Measurements from ENCODE around the gene BRSK2.
A peak's percentile ranks its signal among the peaks of the same experiment; 100 is the strongest.

The BRSK2 gene

DNA sequence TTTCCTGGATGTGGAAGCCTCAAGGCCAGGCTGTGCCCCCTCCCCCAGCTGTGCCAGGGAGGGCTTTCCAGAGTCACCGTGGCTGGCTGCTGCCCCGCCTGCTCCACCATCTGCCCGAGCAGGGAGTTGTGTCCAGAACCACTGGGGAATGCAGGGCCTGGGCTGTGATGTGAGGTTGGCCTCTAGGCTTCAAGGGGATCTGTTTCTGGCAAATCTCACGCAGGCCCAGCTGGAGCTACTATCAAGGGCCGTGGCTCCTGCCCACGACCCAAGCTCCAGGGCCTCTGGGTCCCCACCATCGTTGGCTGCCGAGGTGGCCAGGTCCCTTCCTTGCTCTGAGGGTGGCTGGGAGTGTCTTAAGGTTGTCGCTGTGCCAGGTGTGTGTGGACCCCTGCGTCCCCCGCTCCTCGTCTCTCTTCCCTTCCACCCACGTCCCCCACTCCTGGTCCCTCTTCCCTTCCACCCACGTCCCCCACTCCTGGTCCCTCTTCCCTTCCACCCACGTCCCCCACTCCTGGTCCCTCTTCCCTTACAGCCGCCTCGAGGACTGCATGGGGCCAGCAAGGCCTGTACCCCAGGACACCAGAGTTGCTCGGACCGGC, 6.1 kb downstream of the BRSK2 start:
- no peak for DNase-seq (ENCODE audit: low read depth in 2 of 3, low spot score in 1 of 3)

DNA sequence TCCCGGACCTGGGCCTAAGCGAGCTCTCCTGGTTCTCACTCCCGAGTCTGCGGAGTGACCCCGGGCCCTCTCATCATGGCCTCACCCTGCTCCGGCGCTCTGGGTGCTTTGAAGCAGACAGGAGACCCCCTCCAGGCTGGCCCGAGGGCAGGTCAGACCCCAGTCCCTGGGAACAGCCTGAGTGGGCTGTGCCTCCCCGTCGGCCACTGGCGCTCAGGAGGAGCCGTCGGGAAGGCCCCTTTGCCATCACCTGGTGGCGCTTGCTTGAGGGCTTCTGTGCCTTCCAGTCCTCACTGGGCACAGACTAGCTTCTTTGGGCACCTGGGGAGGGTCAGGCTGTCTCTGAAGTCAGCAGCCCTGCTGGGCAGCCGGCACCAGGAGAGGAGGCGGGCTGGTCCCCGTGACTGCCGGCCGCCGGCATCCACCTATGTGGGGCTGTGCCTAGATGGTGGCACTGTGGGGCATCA, 6.7 kb downstream of the BRSK2 start:
- no peak for DNase-seq (ENCODE audit: low read depth in 2 of 3, low spot score in 1 of 3)

DNA sequence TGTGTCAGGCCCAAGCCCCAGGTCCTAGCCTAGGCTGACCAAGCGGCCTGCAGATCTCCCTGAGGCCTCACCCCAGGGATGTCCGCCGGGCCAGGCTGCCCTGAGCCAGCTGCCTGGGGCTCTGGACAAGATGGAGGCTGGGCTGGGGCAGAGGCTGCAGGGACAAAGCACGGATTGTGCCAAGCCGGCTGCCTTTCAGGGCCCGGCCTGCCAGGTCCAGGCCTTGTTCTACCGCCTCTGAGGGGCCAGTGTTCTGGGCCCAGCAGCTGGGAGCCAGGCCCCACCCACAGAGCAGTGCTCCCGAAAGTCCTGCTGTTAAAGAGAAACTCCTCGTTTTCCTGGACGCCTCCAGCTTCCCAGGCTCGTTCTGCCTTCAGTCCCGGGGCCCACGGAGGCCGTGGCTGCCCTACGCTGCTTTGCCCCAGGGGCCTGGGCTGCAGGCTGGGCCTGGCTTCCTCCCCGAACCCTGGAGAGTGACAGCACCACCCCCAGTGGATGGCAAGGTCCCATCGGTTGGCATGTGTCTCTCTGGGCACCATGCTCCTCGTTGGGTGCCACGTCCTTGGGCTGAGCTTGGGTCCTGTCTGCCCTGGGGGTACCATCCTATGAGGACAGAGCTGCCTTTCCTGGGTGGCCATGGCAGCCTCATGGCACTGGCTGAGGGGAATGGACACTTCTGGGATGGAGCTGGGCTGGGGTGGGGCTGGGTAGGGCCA, 7.6 kb downstream of the BRSK2 start:
- DNase-seq (ENCODE audit: low read depth in 2 of 3, low spot score in 1 of 3), result no peak

DNA sequence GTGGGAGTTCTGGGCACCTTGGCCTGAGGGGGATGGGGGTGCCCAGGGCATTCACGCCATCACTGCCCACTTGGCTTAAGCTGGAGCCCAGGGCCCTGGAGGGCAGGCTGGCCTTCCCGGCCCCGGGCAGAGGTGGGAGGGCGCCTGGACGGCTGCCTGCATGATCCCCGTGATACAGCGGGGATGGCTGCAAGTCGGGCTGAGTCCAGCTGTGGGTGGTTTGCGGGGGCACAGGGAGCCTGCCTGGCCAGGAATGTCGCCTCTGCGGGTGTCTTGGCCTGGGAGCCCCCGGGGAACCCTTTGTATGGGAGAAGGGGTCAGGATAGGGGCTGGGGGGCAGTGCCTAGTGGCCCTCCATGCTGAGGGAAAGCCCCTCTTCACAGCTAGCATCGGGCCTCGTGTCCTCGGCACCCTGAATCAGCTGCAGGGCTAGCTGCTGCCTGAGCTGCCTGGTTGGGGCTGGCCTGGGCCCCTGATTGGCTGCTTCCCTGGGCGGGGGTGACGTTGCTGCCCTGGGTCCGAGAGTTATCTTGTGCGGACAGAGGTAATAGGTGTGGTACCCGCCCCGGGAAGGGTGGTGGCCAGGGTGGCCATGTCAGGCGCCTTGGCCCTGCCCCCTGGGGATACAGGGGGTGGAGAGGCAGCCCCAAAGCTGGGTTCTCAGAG, 8.3 kb downstream of the BRSK2 start:
- DNase-seq (ENCODE audit: low read depth in 2 of 3, low spot score in 1 of 3), result no peak

DNA sequence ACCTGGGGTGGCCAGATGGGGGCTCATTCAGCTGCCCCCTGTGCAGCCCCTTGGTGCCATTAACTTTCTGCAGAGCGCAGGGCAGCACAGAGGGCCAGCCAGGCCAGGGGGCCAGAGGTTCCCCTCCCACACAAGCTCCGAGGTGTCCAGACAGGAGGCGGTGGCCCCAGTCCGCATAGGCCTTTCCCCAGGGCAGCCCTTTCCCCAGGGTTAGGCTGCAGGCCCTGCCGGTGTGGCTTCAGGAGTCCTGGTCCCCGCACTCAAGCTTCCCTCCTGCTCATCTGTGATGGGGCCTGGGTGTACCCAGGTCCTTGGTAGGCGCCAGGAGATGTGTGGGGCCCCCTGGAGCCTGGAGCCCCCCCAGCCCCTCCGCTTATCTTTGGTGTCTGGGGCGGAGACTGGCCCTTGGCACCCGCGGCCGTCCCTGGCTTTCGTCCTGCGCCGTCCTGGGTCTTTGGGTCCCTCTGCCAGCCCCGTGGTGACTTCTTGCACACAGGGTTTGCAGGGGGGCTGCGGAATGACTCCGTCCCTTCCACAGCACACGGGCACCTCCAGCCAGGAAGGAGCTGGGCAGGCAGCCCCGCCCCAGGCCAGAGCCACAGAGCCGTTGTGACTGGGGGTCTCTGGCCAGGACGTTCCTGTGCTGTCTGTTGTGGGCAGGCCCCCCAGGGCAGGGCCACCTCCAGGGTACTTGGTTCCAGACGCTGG, 8.9 kb downstream of the BRSK2 start:
- DNase-seq (ENCODE audit: low read depth in 2 of 3, low spot score in 1 of 3), result no peak

DNA sequence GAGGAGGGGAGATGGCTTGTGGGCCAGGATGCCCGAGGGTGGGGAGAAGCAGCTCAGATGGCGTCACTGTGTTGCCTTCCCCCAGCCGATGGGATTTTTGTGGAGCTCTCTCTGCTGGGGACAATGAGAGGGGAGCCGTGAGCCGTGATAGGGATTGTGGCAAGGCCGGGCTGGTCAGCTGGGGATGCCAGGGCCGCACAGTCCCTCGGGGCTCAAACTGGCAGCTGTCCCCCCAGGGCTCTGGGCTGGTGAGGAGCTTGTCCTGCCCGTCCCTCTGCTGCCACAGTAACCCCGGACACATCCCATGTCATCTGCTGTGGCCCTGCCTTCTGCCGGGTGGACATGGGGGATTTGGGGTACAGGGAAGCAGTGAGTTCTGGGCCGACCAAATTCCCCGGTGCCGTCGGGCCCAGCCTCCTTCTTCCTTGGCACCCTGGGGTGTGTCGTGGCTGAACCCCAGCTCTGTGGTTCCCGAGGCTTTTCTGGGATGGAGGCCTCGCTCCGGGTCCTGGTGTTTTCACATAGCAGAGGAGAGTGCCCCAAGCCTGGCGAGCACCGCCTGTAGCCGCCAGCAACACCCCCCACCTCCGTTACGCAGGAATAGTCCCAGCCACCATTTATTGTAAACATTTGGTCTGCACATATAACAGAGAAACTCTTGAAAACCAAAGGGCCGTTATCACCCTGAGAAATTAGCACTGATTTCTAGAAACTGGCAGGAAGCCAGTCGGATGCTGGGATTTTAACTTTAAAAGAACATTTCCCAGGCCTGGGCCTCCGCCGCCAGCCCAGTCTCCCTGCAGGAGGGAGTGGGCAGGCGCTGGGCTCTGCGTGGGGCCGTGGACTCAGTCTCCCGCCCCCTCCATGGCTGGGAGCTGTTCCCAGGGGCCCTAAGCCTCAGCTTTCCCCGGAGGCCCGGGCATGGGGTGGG, 9.9 kb downstream of the BRSK2 start:
- no peak for DNase-seq (ENCODE audit: low read depth in 2 of 3, low spot score in 1 of 3)

DNA sequence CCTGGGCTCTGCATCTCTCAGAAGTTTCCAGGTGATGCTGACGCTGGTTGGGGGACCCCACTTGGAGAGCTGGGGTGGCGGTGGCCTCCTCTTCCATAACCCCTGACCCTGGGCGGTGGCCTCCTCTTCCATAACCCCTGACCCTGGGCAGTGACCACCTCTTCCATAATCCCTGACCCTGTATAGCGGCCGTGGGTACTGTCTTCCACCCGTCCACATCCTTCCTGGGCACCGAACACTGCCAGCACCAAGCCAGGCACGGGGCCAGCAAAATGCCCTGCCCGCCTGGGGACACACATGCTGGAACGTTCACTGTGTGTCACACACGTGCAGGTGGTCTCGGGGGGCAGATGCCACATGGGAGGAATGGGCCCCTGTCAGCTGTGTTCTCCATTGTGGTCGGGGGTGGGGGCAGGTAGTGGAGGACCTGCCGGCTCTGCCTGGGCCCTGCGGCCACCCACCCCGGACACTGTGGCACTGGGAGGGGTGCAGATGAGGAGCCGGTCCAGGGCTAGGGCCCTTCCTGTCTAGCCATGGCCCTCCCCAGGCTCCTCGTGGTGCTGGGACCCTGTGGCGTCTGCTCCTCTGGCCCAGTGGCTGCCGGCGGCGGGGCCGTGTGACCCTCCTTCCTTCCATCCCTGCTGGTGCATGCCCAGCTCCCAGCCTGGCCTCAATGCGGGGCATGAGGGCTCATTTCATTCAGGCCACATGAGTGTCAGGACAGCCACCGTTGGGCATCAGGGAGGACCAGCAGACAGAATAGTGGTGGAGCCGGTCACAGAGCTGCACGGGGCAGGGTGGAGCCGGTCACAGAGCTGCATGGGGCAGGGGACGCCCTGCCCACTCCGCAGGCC, 10.8 kb downstream of the BRSK2 start:
- DNase-seq (ENCODE audit: low read depth in 2 of 3, low spot score in 1 of 3), result no peak

DNA sequence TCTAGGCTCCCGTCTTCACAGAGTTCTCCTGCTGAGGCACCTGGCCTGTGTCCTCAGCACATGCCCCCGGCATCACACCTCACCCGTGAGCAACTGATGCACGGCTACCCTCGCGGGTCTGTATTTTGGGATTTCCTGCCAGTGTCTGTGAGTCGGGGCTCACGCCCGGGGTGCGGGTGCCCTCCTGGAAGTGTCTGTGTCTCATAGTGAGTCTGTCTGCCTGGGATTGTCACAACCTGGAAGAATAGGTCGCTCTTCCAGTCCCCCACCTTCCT, 11.4 kb downstream of the BRSK2 start:
- no peak for DNase-seq (ENCODE audit: low read depth in 2 of 3, low spot score in 1 of 3)

DNA sequence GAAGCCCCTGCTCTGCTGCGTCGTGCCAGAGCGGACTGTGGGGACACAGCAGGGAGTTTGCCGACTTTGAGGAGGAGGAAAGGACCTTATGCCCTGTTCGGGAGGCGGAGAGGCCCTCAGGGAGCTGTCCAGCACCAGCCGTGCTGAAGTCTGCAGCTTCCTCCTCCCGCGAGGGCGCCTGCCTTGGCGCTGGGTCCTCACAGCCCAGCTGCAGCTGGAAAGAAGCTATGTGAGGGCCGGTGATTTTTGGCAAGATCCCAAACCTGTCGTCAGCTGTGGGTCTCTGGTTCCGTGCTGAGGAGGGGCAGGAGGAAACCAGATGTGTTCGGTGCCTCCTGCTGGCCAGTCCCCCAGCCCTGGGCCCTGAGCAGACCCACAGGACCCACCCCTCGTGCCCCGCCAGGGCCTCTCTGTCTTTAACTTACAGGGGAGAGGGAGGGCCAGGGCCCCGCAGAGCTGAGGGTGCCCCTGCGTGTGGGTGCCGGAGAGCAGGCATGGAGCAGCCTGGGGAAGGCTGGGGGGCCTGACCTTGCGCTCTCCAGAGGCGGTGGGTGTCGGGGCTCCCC, 12.0 kb downstream of the BRSK2 start:
- DNase-seq (ENCODE audit: low read depth in 2 of 3, low spot score in 1 of 3), result peak in 2 of 3 donors; percentile 26 to 31

DNA sequence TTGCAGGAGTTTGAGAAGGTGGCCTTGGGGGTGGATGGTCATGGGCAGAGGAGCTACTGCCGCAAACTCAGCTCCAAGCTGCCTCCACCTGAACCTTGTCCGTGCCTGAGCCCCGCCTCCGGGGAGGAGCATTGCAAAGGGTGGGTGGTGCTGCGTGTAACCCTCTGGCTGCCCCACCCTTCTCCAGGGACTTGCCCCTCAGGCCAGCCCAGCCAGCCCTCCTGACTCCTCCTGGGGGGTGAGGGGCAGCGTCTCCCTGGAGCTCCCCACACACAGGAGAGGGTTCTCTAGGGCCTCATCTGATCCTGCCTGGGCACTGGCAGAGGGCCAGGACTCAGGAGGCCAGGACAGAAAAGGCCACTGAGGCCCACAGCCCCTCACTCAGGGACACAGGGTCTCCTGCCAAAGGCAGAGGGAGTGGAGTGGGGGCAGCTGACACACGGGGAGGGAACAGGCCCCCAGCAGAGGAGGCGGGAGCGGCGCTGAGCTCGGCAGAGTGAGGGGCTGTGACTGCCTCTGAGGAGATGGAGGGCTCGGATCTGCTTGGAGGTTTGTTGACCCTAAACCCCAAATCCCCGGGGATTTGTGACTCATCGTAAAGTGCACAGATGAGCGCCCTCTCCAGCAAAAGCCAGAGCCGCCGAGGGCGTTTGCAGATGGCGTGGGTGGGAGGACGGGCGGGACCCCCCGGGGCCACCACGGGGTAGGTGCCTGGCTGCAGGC, 12.8 kb downstream of the BRSK2 start:
- DNase-seq (ENCODE audit: low read depth in 2 of 3, low spot score in 1 of 3), result no peak

DNA sequence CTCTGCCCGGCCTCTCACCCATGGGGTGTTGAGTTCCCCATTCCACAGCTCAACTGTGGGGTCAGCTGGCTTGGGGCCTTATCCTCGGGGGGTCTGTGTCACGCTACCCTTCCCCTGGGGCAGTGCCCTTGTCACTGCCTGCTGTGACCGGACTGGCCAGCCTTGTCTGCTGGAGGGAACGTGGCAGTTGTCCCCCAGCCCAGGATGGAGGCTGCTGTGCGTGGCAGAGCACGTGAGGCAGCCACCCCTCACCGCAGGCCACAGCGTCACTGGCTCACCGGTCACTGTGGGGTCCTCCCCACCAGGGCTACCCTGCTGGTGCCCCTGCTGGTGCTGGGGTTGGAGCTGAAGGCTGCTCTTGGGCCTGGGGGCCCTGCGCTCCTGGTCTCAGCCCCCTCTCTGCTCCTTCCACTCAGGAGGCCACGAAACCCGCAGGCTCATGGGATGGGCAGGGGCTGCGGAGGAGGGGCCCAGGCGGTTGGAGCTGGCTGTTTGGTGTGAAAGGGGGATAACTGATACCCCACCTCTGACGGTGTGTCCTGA, 13.4 kb downstream of the BRSK2 start:
- no peak for DNase-seq (ENCODE audit: low read depth in 2 of 3, low spot score in 1 of 3)

DNA sequence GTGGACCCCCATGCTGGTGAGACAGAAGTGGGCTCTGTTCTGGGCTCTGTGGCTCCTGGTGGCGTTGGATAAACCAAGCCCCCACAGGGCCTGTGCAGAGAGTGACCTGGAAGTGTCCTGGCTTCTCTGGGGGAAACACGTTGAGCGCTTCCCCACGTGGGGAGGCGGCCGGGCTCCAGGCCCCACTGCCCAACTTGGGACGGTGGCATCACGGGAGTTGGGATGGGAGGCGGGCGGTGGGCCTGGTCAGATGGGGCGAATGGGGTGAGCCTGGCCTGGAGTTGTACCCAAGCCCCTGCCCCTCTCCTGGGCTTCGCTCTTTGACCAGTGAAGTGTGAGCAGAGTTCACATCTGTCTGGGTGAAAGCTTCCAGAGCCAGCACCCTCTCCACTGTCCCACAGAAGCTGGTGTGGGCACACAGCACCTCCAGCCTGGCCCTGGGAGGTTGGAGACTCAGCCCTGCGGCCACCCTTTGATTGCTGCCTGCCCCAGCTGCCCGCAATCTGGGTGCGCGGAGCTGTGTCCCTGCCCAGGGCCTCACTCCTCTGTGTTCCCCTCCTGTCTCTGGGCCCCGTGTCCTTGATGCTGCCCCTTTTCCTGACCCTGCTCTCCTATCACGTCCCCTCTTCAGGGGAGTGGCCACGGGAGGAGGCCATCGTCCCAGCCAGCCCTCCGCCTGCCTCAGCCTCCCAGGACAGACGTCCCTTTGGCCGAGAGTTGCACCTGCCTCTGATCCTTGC, 14.2 kb downstream of the BRSK2 start:
- no peak for DNase-seq (ENCODE audit: low read depth in 2 of 3, low spot score in 1 of 3)

DNA sequence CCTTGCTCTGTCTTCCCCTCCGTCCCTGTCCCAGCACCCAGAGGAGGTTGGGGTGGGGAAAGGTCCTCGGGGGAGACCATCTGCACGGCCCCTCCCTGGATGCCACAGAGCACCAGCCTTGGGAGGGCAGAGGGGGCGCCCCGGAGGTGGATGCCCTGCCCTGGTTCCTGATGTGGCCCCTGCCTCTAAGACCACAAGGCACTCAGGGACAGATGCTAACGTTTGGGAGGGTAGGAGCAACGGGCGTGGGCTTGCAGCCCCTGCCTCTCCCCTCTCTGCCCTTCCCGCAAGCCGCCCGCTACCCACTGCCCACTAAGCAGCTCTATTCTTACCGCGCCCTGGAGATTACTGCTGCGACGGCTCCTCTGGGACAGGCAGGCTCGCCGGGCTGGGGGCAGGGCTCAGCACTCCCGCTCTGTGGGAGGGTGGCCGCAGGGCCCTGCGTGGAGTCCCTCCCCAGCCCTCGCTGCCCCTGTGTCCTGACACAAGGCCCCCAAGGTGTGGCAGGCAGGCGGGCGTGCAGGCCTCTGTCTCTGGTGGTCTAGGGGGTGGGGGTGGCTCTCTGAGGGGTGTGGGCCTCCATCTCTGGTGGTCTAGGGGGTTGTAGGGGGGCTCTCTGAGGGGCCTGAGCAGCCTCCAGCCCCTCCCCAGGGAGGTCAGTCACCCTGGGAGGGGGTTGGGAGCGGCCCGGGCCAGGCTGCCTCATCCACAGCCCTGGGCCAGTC, 14.9 kb downstream of the BRSK2 start:
- no peak for DNase-seq (ENCODE audit: low read depth in 2 of 3, low spot score in 1 of 3)

DNA sequence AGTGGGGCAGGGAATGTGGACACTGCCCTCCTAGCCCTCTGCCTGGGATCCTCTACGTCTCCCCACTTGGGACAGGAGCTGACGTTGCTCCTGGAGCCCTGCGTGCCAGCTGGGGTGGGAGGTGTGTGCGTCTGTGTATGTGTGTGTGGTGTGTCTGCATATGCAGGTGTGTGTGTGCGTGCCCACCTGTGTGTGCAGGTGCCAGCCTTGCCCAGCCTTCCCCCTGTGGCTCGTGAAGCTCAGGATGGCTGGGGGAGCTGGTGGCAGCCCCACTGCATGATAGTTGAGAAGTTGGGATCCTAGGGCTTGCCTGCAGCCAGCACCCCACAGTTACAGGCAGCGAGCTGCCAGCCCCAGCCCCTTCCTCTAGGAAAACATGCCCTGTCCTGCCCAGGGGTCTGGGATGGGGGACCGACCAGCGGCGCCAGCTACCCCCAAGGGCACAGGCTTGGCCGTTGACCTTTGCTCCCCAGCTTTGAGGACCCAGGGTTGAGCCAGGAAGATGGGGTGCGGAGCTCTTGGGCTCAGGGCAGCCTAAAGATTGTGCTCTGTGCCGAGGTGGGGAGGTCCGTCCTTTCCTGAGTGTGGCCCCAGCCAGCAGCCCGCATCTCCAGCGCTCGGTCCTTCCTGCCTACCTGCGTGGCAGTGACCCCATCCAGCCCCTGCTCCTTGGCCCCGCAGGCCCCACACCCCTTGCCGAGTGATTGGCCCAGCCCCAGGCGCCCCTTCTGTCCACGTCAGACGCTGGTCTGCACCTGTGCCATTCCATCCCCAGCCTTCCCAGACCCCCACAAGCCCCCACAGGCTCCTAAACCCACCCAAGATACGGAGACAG, 15.7 kb downstream of the BRSK2 start:
- DNase-seq (ENCODE audit: low read depth in 2 of 3, low spot score in 1 of 3), result no peak

DNA sequence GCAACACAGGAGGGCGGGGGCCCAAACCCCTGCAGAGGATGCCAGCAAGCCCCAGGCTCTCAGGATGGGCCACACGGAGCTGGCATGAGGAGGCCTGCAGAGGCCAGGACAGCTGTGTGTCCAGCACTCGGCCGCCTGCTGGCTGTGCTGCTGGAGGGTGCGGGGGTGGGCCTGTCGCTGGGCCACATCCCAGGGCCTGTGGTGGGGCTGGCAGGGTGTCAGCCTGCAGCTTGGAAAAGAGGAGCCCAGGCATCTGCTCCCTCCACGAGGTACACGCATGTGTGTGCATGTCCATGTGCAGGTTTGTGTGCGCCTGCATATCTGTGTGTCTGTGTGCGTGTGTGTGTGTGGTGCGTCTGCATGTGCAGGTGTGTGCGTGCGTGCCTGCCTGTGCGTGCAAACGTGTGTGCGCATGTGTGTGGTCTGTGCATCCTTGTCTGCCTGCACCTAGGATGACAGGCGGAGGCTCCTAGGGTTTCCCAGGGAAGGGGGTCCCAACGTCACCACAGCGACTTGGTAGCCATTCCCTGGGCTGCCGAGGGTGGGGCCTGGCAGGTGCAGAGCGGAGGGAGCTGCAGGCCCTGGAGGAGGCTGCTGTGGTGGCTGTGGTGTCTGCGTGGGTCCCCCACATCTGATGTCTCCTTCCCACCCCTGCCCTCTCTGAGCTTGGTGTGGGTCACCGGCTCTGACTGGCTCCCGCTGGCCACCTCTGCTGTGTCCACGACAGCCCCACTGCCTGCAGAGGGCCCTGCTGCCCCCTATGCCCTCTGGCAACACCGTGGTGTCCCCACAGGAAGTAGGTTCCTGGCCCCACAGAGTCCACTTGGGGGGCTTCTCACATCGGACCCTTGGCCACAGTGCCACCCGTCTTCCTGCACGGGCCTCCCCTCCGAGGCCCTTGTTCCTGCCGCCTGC, 17.1 kb downstream of the BRSK2 start:
- DNase-seq (ENCODE audit: low read depth in 2 of 3, low spot score in 1 of 3), result no peak

DNA sequence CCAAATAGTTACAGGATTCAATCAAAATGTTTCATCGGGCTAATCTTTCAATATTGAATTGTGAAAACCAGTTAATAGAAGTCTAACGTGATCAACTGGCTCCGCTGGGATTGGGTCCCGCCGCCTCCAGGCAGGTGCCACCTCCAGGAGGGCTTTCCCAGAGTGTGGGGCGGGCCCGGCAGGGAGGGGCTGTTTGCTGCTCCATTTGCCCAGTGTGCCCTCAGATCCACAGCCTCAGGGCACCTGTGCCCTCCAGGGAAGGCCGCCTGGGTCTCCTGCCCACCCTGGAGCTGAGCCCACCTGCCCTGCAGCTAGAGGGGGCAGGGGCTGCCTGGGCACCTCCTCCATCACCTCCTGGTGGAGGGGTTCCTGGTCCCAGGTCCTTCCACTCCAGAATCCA, 17.9 kb downstream of the BRSK2 start:
- no peak for DNase-seq (ENCODE audit: low read depth in 2 of 3, low spot score in 1 of 3)
